ENCODE data around the gene TBC1D32.

TBC1D32 gene

GRCh38 chr6:121235386-121235785 is 98.9 kb downstream of the TBC1D32 start:
- TF ChIP-seq CTCF (IDR thresholded peaks at IDR 0.05; ENCODE audit: low read length) (no peak), EZH2 (IDR thresholded peaks at IDR 0.05; ENCODE audit: borderline replicate concordance, low read length) (no peak)

GRCh38 chr6:121223930-121224329 is 110.3 kb downstream of the TBC1D32 start:
- Histone ChIP-seq H3K9me2 (ENCODE audit: low read depth, low read length) (no peaks in the 10 kb centered on the region), H3K4me2 (ENCODE audit: low read length) (no peak overlapping the region), H3K79me2 (ENCODE audit: insufficient read depth, low read length) (no peaks in the 10 kb centered on the region), H3F3A (ENCODE audit: insufficient read depth, low read length) (no peaks in the 10 kb centered on the region), H2AFZ (ENCODE audit: low read length) (no peak overlapping the region), H3K27me3 (ENCODE audit: insufficient read depth, low read length) (no peaks in the 10 kb centered on the region), H3K4me1 (ENCODE audit: insufficient read depth, low read length, severe bottlenecking) (no peaks in the 10 kb centered on the region), H3K36me3 (ENCODE audit: insufficient read depth, low read length) (no peaks in the 10 kb centered on the region), H3K27ac (ENCODE audit: low read depth, low read length, poor library complexity, severe bottlenecking) (no peak overlapping the region), H4K20me1 (ENCODE audit: insufficient read depth, low read length) (no peaks in the 10 kb centered on the region), H3K9me3 (ENCODE audit: low read length) (no peaks in the 10 kb centered on the region), H3K9ac (ENCODE audit: low read length) (no peak overlapping the region), H3K4me3 (ENCODE audit: low read depth, low read length, poor library complexity, severe bottlenecking) (no peak overlapping the region)
- TF ChIP-seq CTCF (IDR thresholded peaks at IDR 0.05; ENCODE audit: low read length), result no peak
- no peak for TF ChIP-seq EZH2 (IDR thresholded peaks at IDR 0.05; ENCODE audit: borderline replicate concordance, low read length)

More at GRCh38 chr6:121235386-121235785, 98.9 kb downstream of the TBC1D32 start:
- H3K9me3 ChIP-seq (ENCODE audit: low read length), result no peaks in the 10 kb centered on the region
- H3K4me1 ChIP-seq (ENCODE audit: insufficient read depth, low read length, severe bottlenecking), result no peaks in the 10 kb centered on the region
- H3K9me2 ChIP-seq (ENCODE audit: low read depth, low read length), result no peaks in the 10 kb centered on the region
- H3K4me3 ChIP-seq (ENCODE audit: low read depth, low read length, poor library complexity, severe bottlenecking), result no peak overlapping the region
- H3K27ac ChIP-seq (ENCODE audit: low read depth, low read length, poor library complexity, severe bottlenecking), result no peak overlapping the region
- H3K36me3 ChIP-seq (ENCODE audit: insufficient read depth, low read length), result no peaks in the 10 kb centered on the region
- no peak overlapping the region for H2AFZ ChIP-seq (ENCODE audit: low read length)
- H3K4me2 ChIP-seq (ENCODE audit: low read length), result no peak overlapping the region
- H4K20me1 ChIP-seq (ENCODE audit: insufficient read depth, low read length), result no peaks in the 10 kb centered on the region
- H3K79me2 ChIP-seq (ENCODE audit: insufficient read depth, low read length), result no peaks in the 10 kb centered on the region
- no peaks in the 10 kb centered on the region for H3K27me3 ChIP-seq (ENCODE audit: insufficient read depth, low read length)
- H3K9ac ChIP-seq (ENCODE audit: low read length), result no peak overlapping the region
- no peaks in the 10 kb centered on the region for H3F3A ChIP-seq (ENCODE audit: insufficient read depth, low read length)

GRCh38 chr6:121223212-121223611 is 111.1 kb downstream of the TBC1D32 start:
- H3K4me2 ChIP-seq (ENCODE audit: low read length), result no peak overlapping the region
- H3K4me3 ChIP-seq (ENCODE audit: low read depth, low read length, poor library complexity, severe bottlenecking), result no peak overlapping the region
- no peaks in the 10 kb centered on the region for H3K27me3 ChIP-seq (ENCODE audit: insufficient read depth, low read length)
- H3K9ac ChIP-seq (ENCODE audit: low read length), result no peak overlapping the region
- no peaks in the 10 kb centered on the region for H3K79me2 ChIP-seq (ENCODE audit: insufficient read depth, low read length)
- no peaks in the 10 kb centered on the region for H4K20me1 ChIP-seq (ENCODE audit: insufficient read depth, low read length)
- no peaks in the 10 kb centered on the region for H3K9me3 ChIP-seq (ENCODE audit: low read length)
- TF ChIP-seq CTCF (IDR thresholded peaks at IDR 0.05; ENCODE audit: low read length) (no peak), EZH2 (IDR thresholded peaks at IDR 0.05; ENCODE audit: borderline replicate concordance, low read length) (no peak)
- H3F3A ChIP-seq (ENCODE audit: insufficient read depth, low read length), result no peaks in the 10 kb centered on the region
- H3K9me2 ChIP-seq (ENCODE audit: low read depth, low read length), result no peaks in the 10 kb centered on the region
- H3K4me1 ChIP-seq (ENCODE audit: insufficient read depth, low read length, severe bottlenecking), result no peaks in the 10 kb centered on the region
- H3K27ac ChIP-seq (ENCODE audit: low read depth, low read length, poor library complexity, severe bottlenecking), result no peak overlapping the region
- H2AFZ ChIP-seq (ENCODE audit: low read length), result no peak overlapping the region
- no peaks in the 10 kb centered on the region for H3K36me3 ChIP-seq (ENCODE audit: insufficient read depth, low read length)

All from OCI-LY1 (cell line).